Activated naive CD8-positive, alpha-beta T cell (primary cell): ENCODE results near the gene HSPH1.
"Not testable (repeated sequence)": the region's sequence is repeated elsewhere in the genome, so short reads cannot be mapped to it uniquely, and the experiment has no call there.

Experiments
- H3K27ac Mint-ChIP-seq: one replicate; pipeline ENCODE4 v1.8.0; 2021; ENCODE audit warnings: mixed read lengths
- H3K27me3 Mint-ChIP-seq: one replicate; pipeline ENCODE4 v1.8.0; 2021; ENCODE audit warnings: mixed read lengths
- H3K36me3 Mint-ChIP-seq: one replicate; pipeline ENCODE4 v1.8.0; 2021; ENCODE audit warnings: mixed read lengths
- H3K4me1 Mint-ChIP-seq: one replicate; pipeline ENCODE4 v1.8.0; 2021; ENCODE audit warnings: low read depth, mixed read lengths
- H3K4me3 Mint-ChIP-seq: one replicate; pipeline ENCODE4 v1.8.0; 2021; ENCODE audit warnings: mild to moderate bottlenecking, mixed read lengths
- H3K9me3 Mint-ChIP-seq: one replicate; pipeline ENCODE4 v1.8.0; 2021; ENCODE audit warnings: low read depth, mixed read lengths

HSPH1 gene

GRCh38 chr13:31105020-31105795, 56.5 kb downstream of the HSPH1 start:
- H3K4me1 Mint-ChIP-seq = no peaks in the 10 kb centered on the region
- no peaks in the 10 kb centered on the region for H3K36me3 Mint-ChIP-seq
- no peaks in the 10 kb centered on the region for H3K9me3 Mint-ChIP-seq
- H3K4me3 Mint-ChIP-seq = no peak overlapping the region
- no peak overlapping the region for H3K27ac Mint-ChIP-seq
- peaks cover 4% of the 10 kb centered on the region for H3K27me3 Mint-ChIP-seq

DNA sequence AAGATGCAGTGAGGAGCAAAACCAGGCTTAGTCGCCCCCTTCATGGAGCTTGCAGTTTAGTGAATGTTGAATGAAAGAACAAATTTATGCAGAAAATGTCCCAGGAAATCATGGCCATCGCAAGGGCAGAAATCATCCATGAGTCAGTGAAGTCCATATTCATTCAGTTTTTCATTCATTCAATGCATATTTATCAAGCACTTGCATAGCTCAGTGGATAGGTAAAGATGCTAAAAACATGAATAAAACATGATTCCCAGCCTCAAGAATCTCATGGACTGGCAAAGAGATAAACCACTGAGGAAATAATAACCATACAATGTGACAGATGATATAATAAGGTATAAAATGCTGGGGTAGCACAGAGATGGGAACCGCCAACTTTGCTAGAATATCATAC, 58.8 kb downstream of the HSPH1 start:
- no peaks in the 10 kb centered on the region for H3K4me1 Mint-ChIP-seq
- no peak overlapping the region for H3K4me3 Mint-ChIP-seq
- no peaks in the 10 kb centered on the region for H3K36me3 Mint-ChIP-seq
- no peaks in the 10 kb centered on the region for H3K9me3 Mint-ChIP-seq
- H3K27me3 Mint-ChIP-seq = peaks cover 15% of the 10 kb centered on the region
- no peak overlapping the region for H3K27ac Mint-ChIP-seq

DNA sequence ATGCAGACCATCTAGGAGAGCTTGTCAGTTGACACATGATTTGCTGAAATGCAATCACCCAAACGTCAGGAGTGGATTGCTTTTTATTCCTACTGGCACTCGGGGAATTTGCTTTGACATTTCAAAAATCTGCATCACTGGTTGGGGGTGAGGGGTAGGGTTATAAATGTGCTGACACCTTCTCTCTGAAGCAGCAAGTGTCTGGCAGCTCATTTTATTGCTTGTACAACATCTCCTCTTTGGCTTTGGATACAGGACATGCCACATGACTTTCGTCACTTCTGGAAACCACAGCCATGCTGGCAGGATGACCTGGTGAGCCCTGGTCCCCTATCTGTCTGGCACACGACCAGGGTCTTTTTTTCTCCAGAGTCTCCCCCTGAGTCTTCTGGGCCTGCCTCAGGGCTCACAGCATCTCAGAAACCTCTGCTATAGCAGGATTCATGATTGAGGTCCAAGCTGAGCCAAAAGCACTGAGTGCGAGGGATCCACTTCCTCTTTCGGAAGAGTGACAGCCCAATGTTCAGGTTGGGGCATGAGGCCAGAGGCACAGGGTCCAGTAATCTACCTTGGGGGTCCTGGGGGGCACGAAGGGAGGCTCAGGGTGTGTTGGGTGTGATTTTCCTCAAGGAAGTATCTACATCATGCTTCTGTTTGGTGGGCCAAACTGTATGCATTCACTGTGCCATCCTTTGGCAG, 60.1 kb downstream of the HSPH1 start:
- H3K4me1 Mint-ChIP-seq = no peaks in the 10 kb centered on the region
- no peak overlapping the region for H3K27ac Mint-ChIP-seq
- no peak overlapping the region for H3K4me3 Mint-ChIP-seq
- H3K36me3 Mint-ChIP-seq = no peaks in the 10 kb centered on the region
- no peaks in the 10 kb centered on the region for H3K9me3 Mint-ChIP-seq
- peaks cover 17% of the 10 kb centered on the region for H3K27me3 Mint-ChIP-seq

DNA sequence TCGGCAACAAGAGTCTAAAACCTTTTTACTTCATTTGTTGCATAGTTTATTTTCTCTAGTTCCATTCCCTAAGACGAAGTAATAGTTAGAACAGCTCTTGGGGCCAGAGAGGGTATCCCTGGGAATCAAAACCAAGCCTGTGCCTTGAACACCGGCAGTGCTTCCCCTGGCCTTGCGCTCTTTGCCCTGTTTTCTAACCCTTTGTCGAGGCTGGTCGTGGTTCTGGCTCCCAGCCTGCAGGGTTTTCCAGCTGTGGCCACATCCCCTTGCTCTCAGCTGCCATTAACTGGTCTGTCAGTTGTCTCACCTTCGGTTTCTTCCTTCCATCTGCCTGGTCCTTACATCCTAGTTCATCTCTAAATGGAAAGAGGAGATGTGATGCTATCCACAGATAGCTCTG, 61.0 kb downstream of the HSPH1 start:
- no peaks in the 10 kb centered on the region for H3K36me3 Mint-ChIP-seq
- peaks cover 18% of the 10 kb centered on the region for H3K27me3 Mint-ChIP-seq
- H3K4me3 Mint-ChIP-seq = no peak overlapping the region
- no peaks in the 10 kb centered on the region for H3K4me1 Mint-ChIP-seq
- H3K9me3 Mint-ChIP-seq = no peaks in the 10 kb centered on the region
- H3K27ac Mint-ChIP-seq = no peak overlapping the region

DNA sequence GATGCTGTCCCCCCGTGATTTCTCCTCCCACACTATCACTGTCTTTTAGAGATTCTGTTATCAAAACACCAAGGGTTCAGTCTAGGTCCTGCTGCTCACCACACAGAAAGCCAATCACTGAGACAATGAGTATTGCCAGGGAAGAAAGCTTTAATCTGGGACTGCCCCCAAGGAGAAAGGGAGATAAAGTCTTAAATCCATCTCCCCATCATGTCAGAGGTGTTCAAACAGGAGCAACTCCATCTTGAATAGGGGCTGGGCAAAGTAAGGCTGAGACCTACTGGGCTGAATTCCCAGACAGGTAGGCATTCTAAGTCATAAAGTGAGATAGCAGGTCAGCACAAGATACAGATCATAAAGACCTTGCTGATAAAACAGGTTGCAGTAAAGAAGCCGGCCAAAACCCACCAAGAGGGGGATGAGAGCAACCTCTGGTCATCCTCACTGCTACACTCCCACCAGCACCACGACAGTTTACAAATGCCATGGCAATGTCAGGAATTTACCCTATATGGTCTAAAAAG, 63.7 kb downstream of the HSPH1 start:
- H3K4me1 Mint-ChIP-seq, H3K27ac Mint-ChIP-seq, H3K9me3 Mint-ChIP-seq, H3K4me3 Mint-ChIP-seq, H3K36me3 Mint-ChIP-seq: not testable (repeated sequence)
- peaks cover 18% of the 10 kb centered on the region for H3K27me3 Mint-ChIP-seq

DNA sequence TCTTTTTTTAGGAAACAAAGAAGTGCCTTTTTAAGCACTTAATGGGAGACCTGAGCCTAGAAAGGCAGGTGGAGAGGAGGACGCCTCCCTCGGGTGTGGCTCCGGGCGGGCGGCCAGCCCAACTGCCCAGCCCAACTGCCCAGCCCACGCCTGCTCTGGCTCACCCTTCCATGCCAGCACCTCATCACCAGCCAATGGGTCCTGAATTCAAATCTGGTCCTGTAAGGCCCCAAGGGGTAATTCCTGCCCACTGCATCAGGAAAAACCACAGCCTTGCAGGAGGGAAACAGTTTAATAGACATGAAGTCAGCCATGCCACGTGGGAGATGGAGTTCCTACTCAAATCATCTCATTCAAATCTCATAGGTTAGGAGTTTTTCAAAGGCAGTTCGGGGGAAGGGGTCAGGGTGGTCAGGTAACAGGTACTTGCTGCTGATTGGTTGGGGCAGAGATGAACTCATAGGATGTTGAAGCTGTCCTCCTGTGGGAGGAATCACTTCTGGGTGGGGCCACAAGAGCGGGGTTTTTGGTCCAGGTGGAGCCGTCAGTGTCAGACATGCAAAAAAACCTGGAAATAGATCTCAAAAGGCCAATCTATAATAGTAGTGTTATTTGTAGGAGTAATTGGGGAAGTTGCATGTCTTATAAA, 64.9 kb downstream of the HSPH1 start:
- H3K36me3 Mint-ChIP-seq = no peaks in the 10 kb centered on the region
- H3K27me3 Mint-ChIP-seq = peaks cover 18% of the 10 kb centered on the region
- no peak overlapping the region for H3K4me3 Mint-ChIP-seq
- no peaks in the 10 kb centered on the region for H3K9me3 Mint-ChIP-seq
- H3K27ac Mint-ChIP-seq = no peak overlapping the region
- no peaks in the 10 kb centered on the region for H3K4me1 Mint-ChIP-seq

- Mint-ChIP-seq H3K36me3 (no peaks in the 10 kb centered on the region), H3K4me3 (no peak overlapping the region), H3K27me3 (peaks cover 11% of the 10 kb centered on the region), H3K9me3 (no peaks in the 10 kb centered on the region), H3K4me1 (no peaks in the 10 kb centered on the region), H3K27ac (no peak overlapping the region)
Measured at GRCh38 chr13:31094331-31095015, 67.2 kb downstream of the HSPH1 start.

DNA sequence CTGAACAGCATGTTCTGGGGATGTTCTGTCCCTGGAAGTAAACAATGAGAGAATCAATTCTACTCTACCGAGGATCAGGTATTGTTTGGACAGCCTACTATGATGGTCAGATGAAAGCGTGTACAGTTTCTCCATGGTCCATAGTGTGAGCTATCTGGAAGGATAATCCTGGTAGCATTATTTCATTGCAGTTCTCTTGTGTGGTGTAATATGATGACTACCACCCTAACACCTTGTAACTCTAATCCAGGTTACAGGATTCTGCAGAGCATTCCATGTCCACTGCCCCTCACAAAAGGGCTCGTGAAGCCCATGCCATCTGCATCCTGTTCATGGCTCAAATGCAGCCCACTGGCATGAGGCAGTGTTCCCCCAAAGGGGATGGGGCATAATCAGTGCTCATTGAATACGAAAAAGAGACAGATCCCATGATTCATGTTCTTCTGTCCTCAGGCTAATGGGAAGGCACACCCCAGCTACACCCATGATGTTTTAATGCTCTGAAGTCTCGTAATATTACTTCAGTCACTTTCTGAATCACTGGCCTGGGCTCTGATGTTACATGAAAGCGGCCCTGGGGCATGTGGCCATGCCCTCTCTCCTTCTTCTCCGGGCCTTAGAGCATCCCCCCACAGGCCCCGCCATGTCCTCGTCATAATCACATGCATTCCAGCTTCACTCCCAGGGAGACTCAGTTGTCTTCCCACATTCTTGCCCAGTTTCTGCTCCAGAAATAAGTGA, 68.4 kb downstream of the HSPH1 start:
- H3K9me3 Mint-ChIP-seq = no peaks in the 10 kb centered on the region
- H3K27me3 Mint-ChIP-seq = peaks cover 5% of the 10 kb centered on the region
- no peaks in the 10 kb centered on the region for H3K4me1 Mint-ChIP-seq
- no peak overlapping the region for H3K27ac Mint-ChIP-seq
- H3K36me3 Mint-ChIP-seq = no peaks in the 10 kb centered on the region
- no peak overlapping the region for H3K4me3 Mint-ChIP-seq

- Mint-ChIP-seq H3K27me3 (peaks cover 5% of the 10 kb centered on the region), H3K36me3 (no peaks in the 10 kb centered on the region), H3K4me1 (no peaks in the 10 kb centered on the region), H3K4me3 (no peak overlapping the region), H3K27ac (no peak overlapping the region), H3K9me3 (no peaks in the 10 kb centered on the region)
Measured at GRCh38 chr13:31092646-31093045, 69.1 kb downstream of the HSPH1 start.

- H3K4me1 Mint-ChIP-seq = no peaks in the 10 kb centered on the region
- H3K36me3 Mint-ChIP-seq = no peaks in the 10 kb centered on the region
- H3K9me3 Mint-ChIP-seq = no peaks in the 10 kb centered on the region
- no peak overlapping the region for H3K4me3 Mint-ChIP-seq
- H3K27me3 Mint-ChIP-seq = peaks cover 2% of the 10 kb centered on the region
- H3K27ac Mint-ChIP-seq = no peak overlapping the region
Measured at GRCh38 chr13:31090961-31091624, 70.6 kb downstream of the HSPH1 start.

DNA sequence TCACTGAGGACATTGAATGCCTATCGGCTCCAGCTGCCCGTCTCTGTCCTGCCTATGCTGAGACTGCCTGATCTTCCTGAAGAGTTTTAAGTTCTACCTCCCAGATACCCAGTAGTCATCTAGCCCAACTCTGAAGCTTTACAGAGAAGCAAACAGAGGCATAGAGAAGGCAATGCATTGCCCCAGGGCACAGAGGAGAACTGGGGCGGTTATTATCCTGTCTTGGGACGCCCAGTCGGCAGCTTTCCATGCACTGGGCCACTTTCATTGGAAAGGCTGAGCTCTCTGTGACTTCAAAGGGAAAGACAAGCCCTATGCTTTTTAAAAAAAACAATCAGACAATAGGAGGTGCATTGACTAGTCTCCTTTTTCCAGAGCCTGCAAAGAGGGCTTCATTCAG, 71.6 kb downstream of the HSPH1 start:
- no peaks in the 10 kb centered on the region for H3K4me1 Mint-ChIP-seq
- peaks cover 2% of the 10 kb centered on the region for H3K27me3 Mint-ChIP-seq
- H3K27ac Mint-ChIP-seq = no peak overlapping the region
- H3K4me3 Mint-ChIP-seq = no peak overlapping the region
- H3K36me3 Mint-ChIP-seq = no peaks in the 10 kb centered on the region
- H3K9me3 Mint-ChIP-seq = no peaks in the 10 kb centered on the region

- no peak overlapping the region for H3K4me3 Mint-ChIP-seq
- H3K27ac Mint-ChIP-seq = no peak overlapping the region
- no peaks in the 10 kb centered on the region for H3K9me3 Mint-ChIP-seq
- no peaks in the 10 kb centered on the region for H3K4me1 Mint-ChIP-seq
- H3K27me3 Mint-ChIP-seq = peaks cover 2% of the 10 kb centered on the region
- H3K36me3 Mint-ChIP-seq = no peaks in the 10 kb centered on the region
Measured at GRCh38 chr13:31089649-31090048, 72.1 kb downstream of the HSPH1 start.

DNA sequence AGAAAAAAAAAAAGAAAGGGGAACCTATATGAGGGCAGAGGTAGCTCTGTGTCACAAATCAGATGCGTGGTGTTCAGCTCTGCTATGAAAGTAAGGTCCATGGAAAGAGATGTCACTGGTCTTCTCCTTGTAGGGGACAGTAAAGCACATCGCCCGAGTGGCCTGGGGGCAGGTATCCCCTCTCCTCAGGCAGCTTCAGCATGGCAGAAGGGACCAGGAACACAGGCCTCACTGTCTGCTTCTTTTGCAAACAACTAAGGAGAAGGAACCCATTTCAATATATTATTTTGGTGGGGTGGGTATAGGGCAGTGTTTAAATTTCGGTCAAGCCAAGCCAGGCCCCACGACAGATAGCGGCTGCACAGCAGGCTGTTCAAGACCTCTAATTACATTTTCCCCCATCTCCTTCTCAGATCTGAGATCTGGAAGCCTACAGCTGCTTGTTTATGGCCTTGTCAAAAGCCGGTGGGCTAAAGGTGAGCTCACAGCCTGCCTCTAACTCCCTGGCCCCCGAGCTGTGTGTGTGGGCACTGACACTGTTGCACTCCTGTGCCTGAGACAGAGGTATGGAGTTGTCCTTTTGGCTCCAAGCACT, 72.8 kb downstream of the HSPH1 start:
- H3K27ac Mint-ChIP-seq = no peak overlapping the region
- H3K4me1 Mint-ChIP-seq = no peaks in the 10 kb centered on the region
- no peak overlapping the region for H3K4me3 Mint-ChIP-seq
- no peaks in the 10 kb centered on the region for H3K9me3 Mint-ChIP-seq
- H3K27me3 Mint-ChIP-seq = peaks cover 4% of the 10 kb centered on the region
- no peaks in the 10 kb centered on the region for H3K36me3 Mint-ChIP-seq
